ENCODE measurements around the gene CHTOP.

GRCh38 chr1:153673511-153673910 is 39.6 kb downstream of the CHTOP start:
- TF ChIP-seq CTCF (IDR thresholded peaks at IDR 0.05) (no peak), ZFX (IDR thresholded peaks at IDR 0.05; ENCODE audit: borderline replicate concordance) (no peak)

Data from 22Rv1 (cell line).